Activated CD4-positive, alpha-beta memory T cell treated with anti-CD3 and anti-CD28 coated beads, Interleukin-2, amount 10 ng/mL, durations not matched to agents 7 days and 5 days (primary cell): ENCODE data around the gene ALKBH3. TPM values are rescaled to one million over a fixed set of nuclear protein-coding genes. Genes with fewer than 3 reads are reported as not detected.

Source experiments
- CTCF ChIA-PET: fragments of 350-600 bp; sonication (Branson Sonifier 250); formaldehyde crosslinking; loops from one replicate; lab custom pipeline; 2021; ENCODE audit warnings: antibody characterized with exemption, inconsistent platforms; lab: Charles Lee
- POLR2A ChIA-PET: fragments of 350-600 bp; sonication (Branson Sonifier 250); formaldehyde crosslinking; loops from one replicate; lab custom pipeline; 2021; ENCODE audit warnings: antibody characterized with exemption; lab: Charles Lee
- DNase-seq: peaks from one replicate; pipeline ENCODE4 v3.0.0-alpha.2; 2020
- H3K27ac Mint-ChIP-seq: one replicate; pipeline ENCODE4 v1.8.0; 2021; ENCODE audit warnings: mild to moderate bottlenecking, mixed read lengths
- H3K27me3 Mint-ChIP-seq: one replicate; pipeline ENCODE4 v1.8.0; 2021; ENCODE audit warnings: mixed read lengths
- H3K36me3 Mint-ChIP-seq: one replicate; pipeline ENCODE4 v1.8.0; 2021; ENCODE audit warnings: low read depth, mixed read lengths
- H3K4me1 Mint-ChIP-seq: one replicate; pipeline ENCODE4 v1.8.0; 2021; ENCODE audit warnings: mixed read lengths
- H3K4me3 Mint-ChIP-seq: one replicate; pipeline ENCODE4 v1.8.0; 2021; ENCODE audit warnings: mild to moderate bottlenecking, mixed read lengths
- H3K9me3 Mint-ChIP-seq: one replicate; pipeline ENCODE4 v1.8.0; 2021; ENCODE audit warnings: mixed read lengths
- total RNA-seq, 2 experiments: library from RNA; stranded (reverse); gene quantifications; one replicate each; pipeline ENCODE4 v1.2.3, GENCODE V29; 2021

Gene ALKBH3
- total RNA-seq, 2 experiments from 2014 or later: 25.4 to 32.0 TPM

- Mint-ChIP-seq H3K27ac (no peak overlapping the region), H3K9me3 (no peaks in the 10 kb centered on the region), H3K4me3 (no peak overlapping the region), H3K4me1 (no peaks in the 10 kb centered on the region), H3K27me3 (no peaks in the 10 kb centered on the region), H3K36me3 (peaks cover 17% of the 10 kb centered on the region)
- ChIA-PET POLR2A (no interaction called here), CTCF (no interaction called here)
- no peak for DNase-seq
Observed at GRCh38 chr11:43901551-43901950, 20.9 kb downstream of the ALKBH3 start.

GRCh38 chr11:43903078-43903477, 22.4 kb downstream of the ALKBH3 start:
- Mint-ChIP-seq H3K4me3 (no peak overlapping the region), H3K36me3 (peaks cover 13% of the 10 kb centered on the region), H3K9me3 (no peaks in the 10 kb centered on the region), H3K27ac (no peak overlapping the region), H3K27me3 (no peaks in the 10 kb centered on the region), H3K4me1 (peaks cover 10% of the 10 kb centered on the region)
- POLR2A ChIA-PET: interaction anchor here (0.9 to 1.1 kb wide), 2 partner anchors 19 to 38 kb away, joined by 3 to 4 read pairs; no protein-coding TSS in a partner anchor
- no peak for DNase-seq
- CTCF ChIA-PET: interaction anchor here (1.0 to 2.0 kb wide), 4 partner anchors 12 to 42 kb away, joined by 3 to 8 read pairs (median 3); no protein-coding TSS in a partner anchor

- Mint-ChIP-seq H3K27me3 (no peaks in the 10 kb centered on the region), H3K9me3 (no peaks in the 10 kb centered on the region), H3K4me3 (no peak overlapping the region), H3K36me3 (peaks cover 6% of the 10 kb centered on the region), H3K4me1 (peaks cover 10% of the 10 kb centered on the region), H3K27ac (no peak overlapping the region)
- ChIA-PET CTCF (interaction anchor here (1.0 to 2.0 kb wide), 4 partner anchors 13 to 41 kb away, joined by 3 to 8 read pairs (median 3); no protein-coding TSS in a partner anchor), POLR2A (interaction anchor here (0.9 to 1.1 kb wide), 2 partner anchors 18 to 38 kb away, joined by 3 to 4 read pairs; no protein-coding TSS in a partner anchor)
- no peak for DNase-seq
Observed at GRCh38 chr11:43903969-43904368, 23.3 kb downstream of the ALKBH3 start.

DNA sequence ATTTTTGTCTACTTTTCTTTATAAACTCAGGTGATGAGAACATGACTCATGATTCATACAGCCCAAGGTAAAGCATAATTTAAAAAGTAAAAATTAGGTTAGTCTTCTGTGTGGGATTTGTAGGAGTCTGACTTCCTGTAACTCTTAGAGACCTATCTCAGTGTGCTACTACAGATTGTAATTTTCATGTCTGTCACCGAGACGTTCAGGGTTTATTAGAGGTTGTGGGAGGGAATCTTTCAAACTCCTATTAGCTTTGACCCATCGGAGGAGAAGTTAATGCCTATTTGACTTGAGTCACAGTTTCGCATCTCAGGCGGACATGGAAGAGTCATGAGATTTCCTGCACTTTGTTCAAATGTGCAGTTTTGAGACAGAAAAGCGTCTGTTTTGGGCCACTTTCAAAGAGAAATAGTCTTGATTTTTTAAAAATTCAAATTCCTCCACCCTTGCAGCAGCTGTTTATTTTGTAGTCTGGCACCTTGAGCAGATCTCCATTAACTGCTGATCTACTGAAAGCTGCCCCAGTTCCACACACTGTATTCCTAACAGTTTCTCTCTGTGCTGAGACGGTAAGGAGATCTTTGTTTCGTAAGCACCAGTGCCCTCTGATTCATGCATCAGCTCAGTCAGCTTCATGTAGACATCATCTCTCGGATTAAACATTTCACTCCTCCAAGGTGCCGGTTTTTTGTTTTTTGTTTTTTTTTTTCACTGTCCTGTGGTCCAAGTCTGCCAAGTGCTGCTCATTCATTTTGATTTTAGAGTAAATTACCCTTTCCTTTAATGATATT, 24.3 kb downstream of the ALKBH3 start:
- CTCF ChIA-PET: no interaction called here
- Mint-ChIP-seq H3K9me3 (no peaks in the 10 kb centered on the region), H3K4me1 (peaks cover 10% of the 10 kb centered on the region), H3K4me3 (no peak overlapping the region), H3K36me3 (peaks cover 3% of the 10 kb centered on the region), H3K27ac (no peak overlapping the region), H3K27me3 (no peaks in the 10 kb centered on the region)
- no peak for DNase-seq
- POLR2A ChIA-PET: interaction anchor here (0.6 kb wide), 1 partner anchor 57 kb away, joined by 3 read pairs; no protein-coding TSS in a partner anchor

DNA sequence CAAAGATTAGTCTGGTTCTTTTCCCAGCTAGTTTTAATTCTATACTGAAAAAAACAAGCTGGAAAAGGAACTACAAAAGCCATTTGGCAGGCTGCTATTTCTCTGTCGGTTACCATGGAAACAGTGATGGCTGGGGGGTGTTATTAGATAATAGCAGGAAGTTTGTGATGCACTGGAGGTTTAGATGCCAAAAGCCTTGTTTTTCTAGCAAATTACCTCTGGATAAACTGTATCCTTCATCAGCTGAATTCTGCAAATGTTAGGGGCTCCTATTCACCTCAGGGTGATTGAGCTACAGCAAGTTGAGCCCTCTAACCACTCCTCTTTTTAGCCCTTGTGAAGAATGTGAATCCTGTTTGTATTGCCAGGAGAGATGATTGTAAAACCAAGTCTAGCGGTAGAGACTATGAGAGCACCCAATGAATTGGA, 25.2 kb downstream of the ALKBH3 start:
- POLR2A ChIA-PET: no interaction called here
- Mint-ChIP-seq H3K36me3 (peaks cover 3% of the 10 kb centered on the region), H3K27me3 (no peaks in the 10 kb centered on the region), H3K4me1 (peaks cover 10% of the 10 kb centered on the region), H3K4me3 (no peak overlapping the region), H3K9me3 (no peaks in the 10 kb centered on the region), H3K27ac (no peak overlapping the region)
- DNase-seq: no peak
- CTCF ChIA-PET: no interaction called here

DNA sequence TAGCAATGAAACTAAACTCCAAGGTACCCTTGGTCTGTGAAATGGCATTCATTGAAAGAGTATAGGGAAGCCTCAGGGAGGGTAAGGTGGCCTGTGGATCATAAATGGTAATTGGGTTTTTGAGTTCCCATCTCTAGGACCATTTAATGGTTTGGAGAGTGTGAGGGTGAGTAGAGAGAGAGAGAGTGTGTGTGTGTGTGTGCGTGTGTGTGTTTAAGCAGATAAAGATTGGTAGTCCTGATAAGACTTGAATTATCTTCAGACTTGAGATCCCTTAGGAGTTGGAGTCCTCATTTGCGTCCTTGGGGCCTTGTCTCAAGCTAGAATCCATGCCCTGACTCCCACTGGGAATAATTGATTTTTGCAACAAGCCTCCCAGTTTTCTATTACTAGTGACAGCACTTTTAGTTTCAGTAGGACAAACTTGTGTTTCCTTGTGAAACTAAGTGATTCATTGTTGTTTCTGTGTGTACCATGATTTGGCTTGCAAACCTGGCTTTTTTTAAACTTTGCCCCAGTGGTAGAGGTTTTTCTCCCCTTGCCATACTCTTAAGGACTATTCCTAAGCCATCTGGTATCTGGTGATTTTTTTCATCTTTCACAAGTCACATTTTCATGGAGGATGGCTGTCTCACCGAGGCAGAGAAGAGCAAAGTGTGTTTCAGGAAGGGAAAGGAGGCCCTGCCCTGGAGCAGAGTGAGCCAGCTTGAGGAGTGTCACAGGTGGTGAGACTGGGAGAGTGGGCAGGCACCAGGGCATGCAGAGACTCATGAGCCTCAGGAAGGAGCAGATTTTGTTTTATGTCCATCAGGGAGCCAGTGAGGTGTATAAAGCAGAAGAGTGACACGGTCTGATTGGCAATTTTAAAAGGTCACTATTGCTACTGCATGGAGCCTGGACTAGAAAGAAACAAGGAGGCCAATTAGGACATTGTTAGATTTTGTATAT, 26.7 kb downstream of the ALKBH3 start:
- Mint-ChIP-seq H3K27ac (no peak overlapping the region), H3K4me1 (peaks cover 10% of the 10 kb centered on the region), H3K36me3 (no peaks in the 10 kb centered on the region), H3K27me3 (no peaks in the 10 kb centered on the region), H3K4me3 (no peak overlapping the region), H3K9me3 (no peaks in the 10 kb centered on the region)
- no peak for DNase-seq
- CTCF ChIA-PET: interaction anchor here (1.1 kb wide), 1 partner anchor 17 kb away, joined by 7 read pairs; no protein-coding TSS in a partner anchor
- POLR2A ChIA-PET: no interaction called here

- no peak for DNase-seq
- peaks cover 10% of the 10 kb centered on the region for H3K4me1 Mint-ChIP-seq
- no peak overlapping the region for H3K27ac Mint-ChIP-seq
- H3K9me3 Mint-ChIP-seq: no peaks in the 10 kb centered on the region
- CTCF ChIA-PET: no interaction called here
- no peaks in the 10 kb centered on the region for H3K36me3 Mint-ChIP-seq
- POLR2A ChIA-PET: no interaction called here
- H3K27me3 Mint-ChIP-seq: no peaks in the 10 kb centered on the region
- no peak overlapping the region for H3K4me3 Mint-ChIP-seq
Observed at GRCh38 chr11:43908191-43908590, 27.6 kb downstream of the ALKBH3 start.

DNA sequence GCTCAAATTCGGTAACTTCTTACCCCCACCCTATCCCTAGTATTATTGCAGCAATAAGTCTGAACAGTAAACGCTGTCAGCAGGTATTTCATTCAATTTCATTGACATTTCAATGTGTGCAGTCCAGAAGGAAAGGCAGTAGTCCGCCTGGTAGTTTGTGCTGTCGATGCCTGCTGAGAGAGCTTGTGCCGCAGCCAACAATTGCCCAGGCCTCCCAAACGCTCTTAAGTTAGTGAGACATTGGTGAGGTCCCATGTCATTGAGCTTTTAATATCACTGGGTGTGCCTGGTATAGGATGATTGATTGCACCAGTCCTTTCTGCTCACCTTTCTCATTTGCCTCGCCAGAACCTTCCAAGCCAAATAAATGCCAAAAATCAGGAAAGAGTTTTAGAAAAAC, 28.1 kb downstream of the ALKBH3 start:
- Mint-ChIP-seq H3K36me3 (peaks cover 3% of the 10 kb centered on the region), H3K27ac (no peak overlapping the region)

GRCh38 chr11:43913829-43914380, 33.3 kb downstream of the ALKBH3 start:
- ChIA-PET POLR2A (no interaction called here), CTCF (no interaction called here)
- Mint-ChIP-seq H3K4me1 (no peaks in the 10 kb centered on the region), H3K4me3 (no peak overlapping the region), H3K36me3 (peaks cover 9% of the 10 kb centered on the region), H3K27me3 (no peaks in the 10 kb centered on the region), H3K9me3 (no peaks in the 10 kb centered on the region), H3K27ac (no peak overlapping the region)
- DNase-seq: no peak

More for the DNA sequence above, 28.1 kb downstream of the ALKBH3 start:
- CTCF ChIA-PET: interaction anchor here (1.0 kb wide), 1 partner anchor 16 kb away, joined by 3 read pairs; no protein-coding TSS in a partner anchor
- DNase-seq: no peak
- H3K9me3 Mint-ChIP-seq: no peaks in the 10 kb centered on the region
- H3K4me1 Mint-ChIP-seq: peaks cover 10% of the 10 kb centered on the region
- no peaks in the 10 kb centered on the region for H3K27me3 Mint-ChIP-seq
- no peak overlapping the region for H3K4me3 Mint-ChIP-seq
- POLR2A ChIA-PET: no interaction called here

- CTCF ChIA-PET: no interaction called here
- Mint-ChIP-seq H3K4me1 (no peaks in the 10 kb centered on the region), H3K27ac (no peak overlapping the region), H3K27me3 (no peaks in the 10 kb centered on the region), H3K4me3 (no peak overlapping the region), H3K9me3 (no peaks in the 10 kb centered on the region), H3K36me3 (peaks cover 11% of the 10 kb centered on the region)
- no peak for DNase-seq
- POLR2A ChIA-PET: no interaction called here
Observed at GRCh38 chr11:43914466-43914865, 33.8 kb downstream of the ALKBH3 start.

- H3K36me3 Mint-ChIP-seq: peaks cover 22% of the 10 kb centered on the region
- no peaks in the 10 kb centered on the region for H3K27me3 Mint-ChIP-seq
- no peak overlapping the region for H3K4me3 Mint-ChIP-seq
- no peaks in the 10 kb centered on the region for H3K9me3 Mint-ChIP-seq
- no peak overlapping the region for H3K27ac Mint-ChIP-seq
- POLR2A ChIA-PET: no interaction called here
- CTCF ChIA-PET: no interaction called here
- DNase-seq: no peak
- H3K4me1 Mint-ChIP-seq: peaks cover 12% of the 10 kb centered on the region
Observed at GRCh38 chr11:43916621-43917020, 36.0 kb downstream of the ALKBH3 start.

GRCh38 chr11:43917851-43918250, 37.2 kb downstream of the ALKBH3 start:
- Mint-ChIP-seq H3K27me3 (no peaks in the 10 kb centered on the region), H3K36me3 (peaks cover 22% of the 10 kb centered on the region), H3K4me1 (peaks cover 17% of the 10 kb centered on the region), H3K4me3 (no peak overlapping the region), H3K27ac (no peak overlapping the region), H3K9me3 (no peaks in the 10 kb centered on the region)
- CTCF ChIA-PET: interaction anchor here (1.5 to 1.8 kb wide), 2 partner anchors 15 to 27 kb away, joined by 3 to 6 read pairs; no protein-coding TSS in a partner anchor
- POLR2A ChIA-PET: no interaction called here
- DNase-seq: no peak
